Measurements from ENCODE around the gene CDK14. TPM values are rescaled to one million over a fixed set of nuclear protein-coding genes. Genes with fewer than 3 reads are reported as not detected.

Gene CDK14
- total RNA-seq, 2 donors from 2014 or later, result 8.7 to 13.4 TPM

DNA sequence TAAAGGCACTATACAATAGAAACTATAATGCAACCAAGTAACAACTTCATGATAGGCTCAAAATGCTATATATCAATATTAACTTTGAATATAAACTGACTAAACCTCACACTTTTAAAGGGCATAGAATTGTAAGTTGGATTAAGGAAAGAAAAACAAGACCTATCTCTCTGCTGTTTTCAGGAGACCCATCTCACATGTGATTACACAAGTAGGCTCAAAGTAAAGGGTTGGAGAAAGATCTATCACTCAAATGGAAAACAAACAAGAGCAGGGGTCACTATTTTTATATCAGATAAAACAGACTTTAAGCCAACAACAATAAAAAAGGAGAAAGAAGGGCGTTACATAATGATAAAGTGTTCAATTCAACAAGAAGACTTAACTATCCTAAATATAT lies 155.5 kb downstream of the CDK14 start:
- no peak overlapping the region for H3K4me3 ChIP-seq (ENCODE audit: low read length)
- H3K9ac ChIP-seq (ENCODE audit: extremely low read depth, low read length, poor library complexity, severe bottlenecking), result no peak overlapping the region
- Mint-ChIP-seq H3K9me3 (no peaks in the 10 kb centered on the region), H3K27ac (no peak overlapping the region), H3K4me3 (no peak overlapping the region), H3K4me1 (peaks cover 2% of the 10 kb centered on the region), H3K36me3 (ENCODE audit: low read depth) (no peaks in the 10 kb centered on the region), H3K27me3 (ENCODE audit: insufficient read depth) (no peaks in the 10 kb centered on the region)
- H3K27ac ChIP-seq (ENCODE audit: low read depth, low read length), result no peak overlapping the region
- H3K9me3 ChIP-seq (ENCODE audit: control insufficient read depth, low read length), result no peaks in the 10 kb centered on the region
- TF ChIP-seq, protein P1, sequence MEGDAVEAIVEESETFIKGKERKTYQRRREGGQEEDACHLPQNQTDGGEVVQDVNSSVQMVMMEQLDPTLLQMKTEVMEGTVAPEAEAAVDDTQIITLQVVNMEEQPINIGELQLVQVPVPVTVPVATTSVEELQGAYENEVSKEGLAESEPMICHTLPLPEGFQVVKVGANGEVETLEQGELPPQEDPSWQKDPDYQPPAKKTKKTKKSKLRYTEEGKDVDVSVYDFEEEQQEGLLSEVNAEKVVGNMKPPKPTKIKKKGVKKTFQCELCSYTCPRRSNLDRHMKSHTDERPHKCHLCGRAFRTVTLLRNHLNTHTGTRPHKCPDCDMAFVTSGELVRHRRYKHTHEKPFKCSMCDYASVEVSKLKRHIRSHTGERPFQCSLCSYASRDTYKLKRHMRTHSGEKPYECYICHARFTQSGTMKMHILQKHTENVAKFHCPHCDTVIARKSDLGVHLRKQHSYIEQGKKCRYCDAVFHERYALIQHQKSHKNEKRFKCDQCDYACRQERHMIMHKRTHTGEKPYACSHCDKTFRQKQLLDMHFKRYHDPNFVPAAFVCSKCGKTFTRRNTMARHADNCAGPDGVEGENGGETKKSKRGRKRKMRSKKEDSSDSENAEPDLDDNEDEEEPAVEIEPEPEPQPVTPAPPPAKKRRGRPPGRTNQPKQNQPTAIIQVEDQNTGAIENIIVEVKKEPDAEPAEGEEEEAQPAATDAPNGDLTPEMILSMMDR (conservative IDR thresholded peaks at IDR 0.05), result no peak
- WGBS, 2 experiments (ENCODE audit: insufficient coverage in 1 of 2, insufficient read length in 1 of 2), result no CpG with 5 or more reads among the region's 1 CpG
- H3K4me1 ChIP-seq (ENCODE audit: control insufficient read depth, insufficient read depth, low read length), result no peaks in the 10 kb centered on the region
- H3K27me3 ChIP-seq (ENCODE audit: control insufficient read depth, insufficient read depth, low read length, poor library complexity, severe bottlenecking), result no peaks in the 10 kb centered on the region
- no peak for DNase-seq
- no peaks in the 10 kb centered on the region for H3K36me3 ChIP-seq (ENCODE audit: control insufficient read depth, insufficient read depth, low read length)

DNA sequence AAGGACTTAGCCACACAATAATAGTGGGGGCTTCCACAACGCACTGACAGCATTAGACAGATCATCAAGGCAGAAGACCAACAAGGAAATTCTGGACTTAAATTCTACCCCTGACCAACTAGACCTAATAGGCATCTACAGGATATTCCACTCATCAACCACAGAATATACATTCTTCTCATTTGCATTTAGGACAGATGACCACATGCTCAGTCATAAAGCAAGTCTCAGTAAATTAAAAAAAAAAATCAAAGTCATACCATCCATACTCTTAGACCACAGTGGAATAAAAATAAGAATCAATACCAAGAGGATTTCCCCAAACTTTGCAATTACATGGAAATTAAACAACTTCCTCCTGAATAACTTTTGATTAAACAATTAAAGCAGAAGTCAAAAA lies 155.9 kb downstream of the CDK14 start:
- Mint-ChIP-seq H3K27me3 (ENCODE audit: insufficient read depth) (no peaks in the 10 kb centered on the region), H3K36me3 (ENCODE audit: low read depth) (no peaks in the 10 kb centered on the region), H3K27ac (no peak overlapping the region), H3K9me3 (no peaks in the 10 kb centered on the region), H3K4me1 (peaks cover 2% of the 10 kb centered on the region), H3K4me3 (no peak overlapping the region)
- Histone ChIP-seq H3K9ac (ENCODE audit: extremely low read depth, low read length, poor library complexity, severe bottlenecking) (no peak overlapping the region), H3K36me3 (ENCODE audit: control insufficient read depth, insufficient read depth, low read length) (no peaks in the 10 kb centered on the region), H3K9me3 (ENCODE audit: control insufficient read depth, low read length) (no peaks in the 10 kb centered on the region), H3K27me3 (ENCODE audit: control insufficient read depth, insufficient read depth, low read length, poor library complexity, severe bottlenecking) (no peaks in the 10 kb centered on the region), H3K4me1 (ENCODE audit: control insufficient read depth, insufficient read depth, low read length) (no peaks in the 10 kb centered on the region), H3K27ac (ENCODE audit: low read depth, low read length) (no peak overlapping the region), H3K4me3 (ENCODE audit: low read length) (no peak overlapping the region)
- DNase-seq, result no peak
- 86 to 100% methylated on average over 1 of the region's 1 CpG for WGBS, 2 experiments (ENCODE audit: insufficient coverage in 1 of 2, insufficient read length in 1 of 2)
- TF ChIP-seq, protein P1 (conservative IDR thresholded peaks at IDR 0.05), result no peak

DNA sequence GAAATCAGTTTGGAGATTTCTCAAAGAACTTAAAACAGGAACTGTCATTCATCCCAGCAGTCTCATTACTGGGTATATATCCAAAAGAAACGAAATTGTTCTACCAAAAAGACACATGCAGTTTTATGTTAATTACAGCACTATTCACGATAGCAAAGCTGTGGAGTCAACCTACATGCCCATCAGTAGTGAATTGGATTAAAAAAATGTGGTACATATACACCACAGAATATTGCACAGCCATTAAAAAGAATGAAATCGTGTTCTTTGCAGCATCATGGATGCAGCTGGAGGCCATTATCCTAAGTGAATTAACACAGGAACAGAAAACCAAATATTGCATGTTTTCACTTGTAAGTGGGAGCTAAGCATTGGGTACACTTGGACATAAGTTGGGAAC lies 158.9 kb downstream of the CDK14 start:
- TF ChIP-seq, protein P1 (conservative IDR thresholded peaks at IDR 0.05), result no peak
- Mint-ChIP-seq H3K9me3 (no peaks in the 10 kb centered on the region), H3K27ac (no peak overlapping the region), H3K4me1 (peaks cover 7% of the 10 kb centered on the region), H3K27me3 (ENCODE audit: insufficient read depth) (no peaks in the 10 kb centered on the region), H3K4me3 (no peak overlapping the region), H3K36me3 (ENCODE audit: low read depth) (no peaks in the 10 kb centered on the region)
- Histone ChIP-seq H3K9me3 (ENCODE audit: control insufficient read depth, low read length) (no peaks in the 10 kb centered on the region), H3K9ac (ENCODE audit: extremely low read depth, low read length, poor library complexity, severe bottlenecking) (no peak overlapping the region), H3K4me3 (ENCODE audit: low read length) (no peak overlapping the region), H3K36me3 (ENCODE audit: control insufficient read depth, insufficient read depth, low read length) (no peaks in the 10 kb centered on the region), H3K4me1 (ENCODE audit: control insufficient read depth, insufficient read depth, low read length) (peaks cover 4% of the 10 kb centered on the region), H3K27me3 (ENCODE audit: control insufficient read depth, insufficient read depth, low read length, poor library complexity, severe bottlenecking) (no peaks in the 10 kb centered on the region), H3K27ac (ENCODE audit: low read depth, low read length) (no peak overlapping the region)
- DNase-seq, result no peak
- 85 to 100% methylated on average over 1 to 3 of the region's 3 CpGs for WGBS, 2 experiments (ENCODE audit: insufficient coverage in 1 of 2, insufficient read length in 1 of 2)
